ENCODE measurements around the gene OR1L1.

The OR1L1 gene

GRCh38 chr9:122661416-122661815, at the start of gene OR1L1:
Gene OR1L1, plus strand, starts transcription at chr9:122661716. Its CDS starts 0 bp downstream, at chr9:122661716.
- DNase-seq (ENCODE audit: low spot score) = no peak

- no peak for DNase-seq (ENCODE audit: low spot score)
Measured at GRCh38 chr9:122614362-122614761, 47.2 kb upstream of the OR1L1 start, which contains the start of gene OR1Q1. Gene OR1Q1, plus strand, starts transcription at chr9:122614738. Its CDS starts 0 bp downstream, at chr9:122614738.

GRCh38 chr9:122619996-122620395, 41.5 kb upstream of the OR1L1 start:
- DNase-seq (ENCODE audit: low spot score) = no peak

GRCh38 chr9:122642226-122642625, 19.3 kb upstream of the OR1L1 start:
- DNase-seq (ENCODE audit: low spot score) = no peak

GRCh38 chr9:122656378-122656777, 5.1 kb upstream of the OR1L1 start:
- no peak for DNase-seq (ENCODE audit: low spot score)

GRCh38 chr9:122657527-122657926, 4.0 kb upstream of the OR1L1 start, which contains the start of gene OR1B1:
Gene OR1B1, minus strand, starts transcription at chr9:122657627.
- no peak for DNase-seq (ENCODE audit: low spot score)

- DNase-seq (ENCODE audit: low spot score) = no peak
Measured at GRCh38 chr9:122672481-122672880, 11.0 kb downstream of the OR1L1 start.

GRCh38 chr9:122684851-122685250, 23.3 kb downstream of the OR1L1 start:
- no peak for DNase-seq (ENCODE audit: low spot score)

GRCh38 chr9:122695696-122696095, 34.2 kb downstream of the OR1L1 start:
- DNase-seq (ENCODE audit: low spot score) = peak; percentile 16
